Coronary artery (tissue), 2 donors: Measurements from ENCODE around the gene MACROH2A1.

Experiments
- DNase-seq: peaks from one replicate; pipeline ENCODE4 v3.0.0-alpha.2; 2017; ENCODE audit warnings: low spot score
- H3K27ac ChIP-seq, 2 donors: fragments of 200-600 bp; sonication (generic); one replicate each; pipeline ENCODE4 v1.5.1; 2016 to 2019
- H3K4me3 ChIP-seq: fragments of 200-600 bp; sonication (generic); 2 replicates; pipeline ENCODE4 v1.5.1; 2016; ENCODE audit warnings: mild to moderate bottlenecking, moderate library complexity
- TF ChIP-seq, protein P1 (sequence below): fragments of 200-600 bp; sonication (generic); IDR thresholded peaks from one replicate; pipeline ENCODE4 v1.5.1; 2019; ENCODE audit warnings: antibody characterized with exemption

Gene MACROH2A1

DNA sequence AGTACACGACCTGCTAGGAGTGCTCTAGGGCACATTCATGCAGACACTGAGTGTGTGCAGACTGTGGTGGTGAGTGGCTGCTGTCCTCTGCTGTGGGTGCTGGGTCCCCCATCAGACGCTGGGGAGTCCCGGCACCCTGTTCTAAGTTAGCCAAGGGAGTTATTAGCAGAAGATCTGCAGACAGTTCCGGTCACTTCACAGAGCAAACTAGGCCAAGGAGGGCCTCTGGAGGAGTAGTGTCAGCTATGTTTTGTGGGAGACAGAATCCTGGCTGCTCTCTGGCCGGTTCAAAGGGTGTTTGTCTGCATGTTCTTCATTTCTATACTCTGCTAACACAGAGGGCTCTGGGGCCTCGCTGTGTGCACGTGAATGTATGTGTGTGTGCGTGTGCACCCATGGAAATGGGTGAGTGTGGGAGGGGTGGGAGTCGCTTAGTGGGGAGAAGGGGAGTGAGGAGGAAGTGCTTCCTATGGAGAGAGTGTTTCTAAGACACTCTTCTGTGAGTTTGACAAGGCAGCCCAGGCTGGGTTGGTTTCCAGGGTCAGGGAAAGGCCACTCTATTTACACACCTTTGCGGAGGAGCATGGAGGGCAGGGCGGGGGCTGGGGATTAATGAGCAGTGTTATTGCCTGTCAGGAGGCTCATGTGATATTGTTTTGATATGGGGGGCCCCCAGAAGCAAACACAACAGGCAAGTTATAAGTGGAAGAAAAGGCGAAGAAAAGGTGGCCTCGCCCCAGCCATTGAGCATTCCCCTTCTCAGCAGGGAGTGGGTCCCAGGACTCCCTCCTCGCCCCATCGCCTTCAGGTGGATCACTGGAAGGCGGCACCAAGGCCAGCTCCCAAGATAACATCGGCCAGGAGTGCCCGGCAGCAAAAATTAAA is 68.9 kb downstream of the MACROH2A1 start:
- TF ChIP-seq, protein P1, sequence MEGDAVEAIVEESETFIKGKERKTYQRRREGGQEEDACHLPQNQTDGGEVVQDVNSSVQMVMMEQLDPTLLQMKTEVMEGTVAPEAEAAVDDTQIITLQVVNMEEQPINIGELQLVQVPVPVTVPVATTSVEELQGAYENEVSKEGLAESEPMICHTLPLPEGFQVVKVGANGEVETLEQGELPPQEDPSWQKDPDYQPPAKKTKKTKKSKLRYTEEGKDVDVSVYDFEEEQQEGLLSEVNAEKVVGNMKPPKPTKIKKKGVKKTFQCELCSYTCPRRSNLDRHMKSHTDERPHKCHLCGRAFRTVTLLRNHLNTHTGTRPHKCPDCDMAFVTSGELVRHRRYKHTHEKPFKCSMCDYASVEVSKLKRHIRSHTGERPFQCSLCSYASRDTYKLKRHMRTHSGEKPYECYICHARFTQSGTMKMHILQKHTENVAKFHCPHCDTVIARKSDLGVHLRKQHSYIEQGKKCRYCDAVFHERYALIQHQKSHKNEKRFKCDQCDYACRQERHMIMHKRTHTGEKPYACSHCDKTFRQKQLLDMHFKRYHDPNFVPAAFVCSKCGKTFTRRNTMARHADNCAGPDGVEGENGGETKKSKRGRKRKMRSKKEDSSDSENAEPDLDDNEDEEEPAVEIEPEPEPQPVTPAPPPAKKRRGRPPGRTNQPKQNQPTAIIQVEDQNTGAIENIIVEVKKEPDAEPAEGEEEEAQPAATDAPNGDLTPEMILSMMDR: no peak
- Histone ChIP-seq H3K4me3 (no peak overlapping the region), H3K27ac (no peak overlapping the region)
- no peak for DNase-seq

DNA sequence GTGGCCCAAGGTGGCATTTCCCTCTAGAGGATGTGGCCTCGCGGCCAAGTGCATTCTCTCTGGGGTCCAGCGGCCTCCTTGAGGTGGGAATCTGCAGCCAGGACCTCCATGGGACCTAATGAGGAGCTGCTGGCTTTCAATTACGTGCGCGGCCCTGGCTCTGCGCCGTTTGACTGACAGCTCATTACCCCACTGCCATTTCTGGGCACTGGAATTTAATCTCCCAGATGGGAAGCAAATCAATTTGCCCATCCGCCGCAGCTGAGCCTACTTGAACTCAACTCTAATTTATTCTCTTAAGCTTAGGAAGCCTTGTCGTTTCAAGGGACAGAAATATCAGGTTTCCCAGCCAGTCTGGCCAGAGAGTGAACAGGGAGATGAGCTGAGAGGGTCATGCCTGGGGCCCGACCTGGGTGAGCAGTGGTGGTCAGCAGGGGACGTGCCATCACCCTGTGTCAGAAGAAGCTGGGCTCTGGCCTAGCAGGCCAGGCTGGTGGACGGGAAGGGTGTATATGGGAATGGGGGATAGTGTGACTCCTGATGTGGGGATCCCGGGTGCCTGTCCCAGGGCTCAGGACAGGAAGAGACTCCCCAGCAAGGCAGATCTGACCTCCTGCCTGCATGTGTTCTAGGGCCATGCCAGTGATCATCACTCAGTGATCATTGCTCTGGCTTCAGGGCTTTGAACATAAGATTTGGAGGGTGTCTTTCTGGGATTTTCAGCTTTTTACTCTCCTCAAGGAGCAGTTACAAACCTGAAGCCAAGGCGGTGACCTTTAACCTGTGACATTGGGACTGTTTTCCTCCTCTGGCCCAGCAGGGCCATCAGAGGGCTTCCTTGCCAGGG is 69.7 kb downstream of the MACROH2A1 start:
- H3K4me3 ChIP-seq: no peak overlapping the region
- H3K27ac ChIP-seq: no peak overlapping the region
- TF ChIP-seq, protein P1: no peak
- no peak for DNase-seq

DNA sequence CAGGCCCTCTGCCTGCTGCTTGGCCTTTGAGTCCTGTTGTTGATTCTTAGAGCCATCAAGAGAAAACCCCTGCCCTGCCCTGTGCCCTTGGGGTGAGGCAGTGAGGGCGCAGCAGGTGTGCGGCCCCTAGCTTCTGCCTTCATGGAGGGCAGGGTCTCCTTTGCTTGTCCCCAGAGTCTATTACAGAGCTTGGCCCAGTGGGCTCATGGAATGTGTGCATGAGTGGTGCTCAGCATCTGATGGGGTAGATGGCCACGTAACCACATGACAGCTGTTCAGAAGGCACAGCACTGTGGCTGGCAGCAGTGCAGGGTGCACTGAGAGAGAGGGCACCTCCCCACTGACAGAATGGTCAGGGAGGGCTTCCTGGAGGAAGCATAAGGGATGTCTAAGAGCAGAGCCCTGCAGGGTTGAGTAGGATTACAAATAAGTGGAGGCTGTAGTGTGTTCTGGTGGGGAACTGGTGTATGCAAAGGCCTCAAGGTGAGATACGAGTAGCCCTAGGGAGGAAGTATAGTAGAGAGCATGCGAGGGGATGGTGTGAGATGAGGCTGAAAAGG is 70.8 kb downstream of the MACROH2A1 start:
- H3K4me3 ChIP-seq: no peak overlapping the region
- no peak for DNase-seq
- no peak overlapping the region for H3K27ac ChIP-seq
- TF ChIP-seq, protein P1: no peak

DNA sequence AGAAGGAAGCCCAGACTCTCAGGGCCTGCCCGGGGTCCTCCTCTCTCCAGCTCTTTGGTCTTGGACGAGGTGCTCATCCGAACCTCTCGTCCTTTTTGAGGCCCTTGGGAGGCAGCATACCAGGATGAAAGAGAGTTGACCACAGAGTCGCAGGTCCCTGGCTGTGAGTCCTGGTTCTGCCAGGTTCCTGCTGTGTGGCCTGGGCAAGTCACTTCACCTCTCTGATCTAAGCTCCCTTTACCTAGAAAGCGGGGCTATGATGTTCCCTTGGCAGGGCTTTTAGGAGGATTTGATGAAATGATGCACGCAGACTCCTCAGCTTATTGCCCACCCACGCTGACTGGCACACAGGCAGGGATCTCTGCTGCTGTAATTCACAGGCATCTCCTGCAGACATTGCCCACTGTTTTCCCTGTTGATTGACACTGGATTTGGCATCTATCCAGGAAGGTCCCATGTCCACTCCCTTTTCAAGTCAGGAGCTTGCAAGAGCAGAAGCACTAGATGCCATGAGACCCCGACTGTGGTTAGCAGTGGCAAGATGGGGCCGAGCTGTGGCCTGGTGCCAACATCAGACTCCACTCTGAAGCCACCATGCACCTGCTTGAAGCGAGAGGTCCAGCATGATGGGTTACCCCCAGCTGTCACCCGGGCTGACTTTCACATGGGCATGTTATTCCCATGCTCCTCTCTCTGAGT is 71.5 kb downstream of the MACROH2A1 start:
- H3K27ac ChIP-seq: no peak overlapping the region
- no peak overlapping the region for H3K4me3 ChIP-seq
- TF ChIP-seq, protein P1: no peak
- DNase-seq: no peak

DNA sequence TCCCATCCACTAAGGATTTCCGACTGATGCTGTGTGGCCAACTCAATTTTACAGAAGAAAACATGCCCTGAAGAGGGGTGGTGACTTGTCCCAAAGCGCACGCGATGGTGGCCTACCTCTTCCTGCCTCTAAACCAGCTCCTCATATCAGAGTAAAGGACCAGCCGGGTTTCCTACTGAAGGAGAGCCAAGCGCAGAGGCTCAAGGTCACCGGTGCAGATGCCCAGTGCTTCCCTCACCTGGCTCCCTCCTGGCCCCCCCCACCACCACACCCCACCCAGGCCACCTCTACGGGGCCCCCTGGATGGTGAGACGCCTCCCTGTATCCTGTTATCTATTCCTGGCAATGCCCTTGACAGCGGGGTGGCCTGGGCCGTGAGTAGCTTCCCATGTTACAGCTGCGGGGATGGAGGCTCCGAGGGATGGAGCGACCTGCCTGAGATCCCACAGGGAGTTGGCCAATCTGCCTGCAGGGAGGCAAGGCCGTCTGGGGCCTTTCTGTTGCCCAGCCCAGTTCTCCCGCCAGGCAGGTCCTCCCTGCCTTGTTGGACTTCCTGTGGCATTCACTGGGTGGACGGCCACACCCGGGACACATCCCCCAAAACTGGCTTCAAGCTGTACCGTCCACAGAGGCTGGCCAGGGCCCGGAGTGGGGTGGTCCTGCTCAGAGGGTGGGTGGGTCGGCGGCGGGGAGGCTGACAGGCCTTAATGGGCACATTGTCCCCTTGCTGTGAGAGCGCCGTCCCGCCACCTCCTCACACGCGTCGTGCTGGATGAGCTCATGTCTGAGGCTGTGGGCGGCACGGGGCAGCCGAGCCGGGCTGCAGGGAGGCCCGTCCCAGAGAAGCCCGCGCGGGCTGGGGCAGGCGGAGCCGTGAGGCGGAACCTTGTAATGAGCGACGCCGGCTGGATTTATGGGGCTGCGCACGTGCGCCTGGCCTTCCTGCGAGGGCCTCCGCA is 72.5 kb downstream of the MACROH2A1 start:
- Histone ChIP-seq H3K4me3 (no peak overlapping the region), H3K27ac (no peak overlapping the region)
- TF ChIP-seq, protein P1: no peak
- no peak for DNase-seq
